ENCODE measurements around the gene HNRNPA2B1. TPM values are rescaled to one million over a fixed set of nuclear protein-coding genes. Genes with fewer than 3 reads are reported as not detected.
"Not testable (repeated sequence)": the region's sequence is repeated elsewhere in the genome, so short reads cannot be mapped to it uniquely, and the experiment has no call there.

HNRNPA2B1 gene
- total RNA-seq, 1 experiment from 2014 or later = 272 TPM

DNA sequence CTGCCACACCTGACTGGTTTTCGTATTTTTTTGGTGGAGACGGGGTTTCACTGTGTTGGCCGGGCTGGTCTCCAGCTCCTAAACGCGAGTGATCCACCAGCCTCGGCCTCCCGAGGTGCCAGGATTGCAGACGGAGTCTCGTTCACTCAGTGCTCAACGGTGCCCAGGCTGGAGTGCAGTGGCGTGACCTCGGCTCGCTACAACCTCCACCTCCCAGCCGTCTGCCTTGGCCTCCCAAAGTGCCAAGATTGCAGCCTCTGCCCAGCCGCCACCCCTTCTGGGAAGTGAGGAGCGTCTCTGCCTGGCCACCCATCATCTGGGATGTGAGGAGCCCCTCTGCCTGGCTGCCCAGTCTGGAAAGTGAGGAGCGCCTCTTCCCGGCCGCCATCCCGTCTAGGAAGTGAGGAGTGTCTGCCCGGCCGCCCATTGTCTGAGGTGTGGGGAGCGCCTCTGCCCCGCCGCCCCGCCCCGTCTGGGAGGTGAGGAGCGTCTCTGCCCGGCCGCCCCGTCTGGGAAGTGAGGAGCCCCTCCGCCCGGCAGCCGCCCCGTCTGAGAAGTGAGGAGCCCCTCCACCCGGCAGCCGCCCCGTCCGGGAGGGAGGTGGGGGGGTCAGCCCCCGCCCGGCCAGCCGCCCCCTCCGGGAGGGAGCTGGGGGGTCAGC lies 52.8 kb downstream of the HNRNPA2B1 start:
- DNase-seq (ENCODE audit: low spot score) = not testable (repeated sequence)

GRCh38 chr7:26147030-26147429 lies 53.5 kb downstream of the HNRNPA2B1 start:
- DNase-seq (ENCODE audit: low spot score) = no peak

DNA sequence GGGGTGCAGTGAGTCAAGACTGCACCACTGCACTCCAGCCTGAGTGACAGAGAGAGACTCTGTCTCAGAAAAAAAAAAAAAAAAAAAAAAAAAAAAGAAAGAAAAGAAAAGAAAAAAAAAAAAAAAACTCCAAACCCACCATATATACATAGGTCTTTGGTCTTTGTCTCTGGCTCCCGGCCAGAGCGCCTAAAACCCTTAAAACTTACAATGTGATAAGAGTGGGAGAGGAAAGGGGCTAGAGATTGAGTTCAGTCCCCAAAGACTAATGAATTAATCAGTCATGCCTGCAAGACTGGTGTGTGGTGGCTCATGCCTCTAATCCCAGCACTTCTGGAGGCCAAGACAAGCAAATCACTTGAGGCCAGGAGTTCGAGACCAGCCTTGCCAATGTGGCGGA lies 55.3 kb downstream of the HNRNPA2B1 start:
- no peak for DNase-seq (ENCODE audit: low spot score)

DNA sequence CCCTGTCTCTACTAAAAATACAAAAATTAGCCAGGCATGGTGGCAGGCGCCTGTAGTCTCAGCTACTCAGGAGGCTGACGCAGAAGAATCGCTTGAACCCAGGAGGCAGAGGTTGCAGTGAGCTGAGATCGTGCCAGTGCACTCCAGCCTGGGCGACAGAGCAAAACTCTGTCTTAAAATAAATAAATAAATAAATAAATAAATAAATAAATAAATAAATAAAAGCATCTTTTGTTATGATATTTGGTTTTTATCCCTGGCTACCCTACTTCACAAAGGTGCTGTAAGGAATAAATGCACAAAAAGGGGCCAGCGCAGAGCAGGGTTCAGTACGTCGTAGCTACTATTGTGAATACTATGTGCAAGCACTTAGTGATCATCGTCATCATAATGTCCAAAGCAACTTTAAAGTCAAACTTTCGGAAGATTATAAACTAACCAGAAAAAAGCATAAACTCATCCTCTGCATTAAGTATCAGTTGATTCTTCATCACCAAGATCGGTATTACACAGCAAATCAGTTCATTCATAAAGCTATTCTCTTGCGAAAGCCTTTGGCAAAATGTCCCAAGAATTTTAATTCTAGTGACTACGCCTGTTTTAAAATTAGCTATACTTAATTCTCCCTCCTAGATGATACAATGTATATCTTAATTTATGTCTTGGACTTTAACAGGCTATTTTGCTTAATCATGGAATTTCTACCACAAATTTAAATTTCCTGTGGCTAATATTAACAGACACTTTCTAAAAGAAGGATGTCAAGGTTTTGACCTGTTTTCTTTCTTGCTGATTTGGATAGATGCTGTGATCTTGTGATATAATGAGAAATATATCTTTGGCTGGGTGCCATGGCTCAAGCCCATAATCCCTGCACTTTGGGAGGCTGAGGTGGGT lies 56.1 kb downstream of the HNRNPA2B1 start:
- DNase-seq (ENCODE audit: low spot score) = no peak

- no peak for DNase-seq (ENCODE audit: low spot score)
Observed at GRCh38 chr7:26143298-26144048, 57.1 kb downstream of the HNRNPA2B1 start.

DNA sequence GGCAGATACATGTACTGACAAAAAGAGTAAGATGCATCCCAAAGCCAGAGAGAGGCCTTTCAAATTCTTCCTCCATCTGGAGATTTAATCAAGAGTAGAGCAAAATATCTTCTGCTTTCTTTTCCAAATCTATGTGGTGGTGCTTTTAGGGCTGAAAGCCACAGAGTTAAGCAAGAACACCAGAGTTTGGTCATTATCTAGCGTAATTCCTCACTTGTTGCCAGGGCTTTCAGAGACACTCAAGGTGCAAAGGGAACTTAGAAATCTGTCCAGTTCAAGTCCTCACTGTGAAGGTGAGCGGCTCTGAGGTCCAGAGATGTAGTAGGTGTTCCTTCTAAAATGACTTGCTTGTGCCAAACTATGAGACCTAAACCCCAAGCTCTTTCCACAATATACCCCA lies 59.5 kb downstream of the HNRNPA2B1 start:
- DNase-seq (ENCODE audit: low spot score) = no peak

GRCh38 chr7:26140380-26140779 lies 60.2 kb downstream of the HNRNPA2B1 start:
- DNase-seq (ENCODE audit: low spot score) = no peak

Other genes starting within 250 kb of the HNRNPA2B1 start
- gene NFE2L3, start 48.5 kb downstream of the HNRNPA2B1 start, total RNA-seq (2014; rRNA removed; shearing (Covaris generic)) = 43.7 and 45.3 TPM in 2 replicates
- 154 and 163 TPM in 2 replicates for gene CBX3, start 999 bp upstream of the HNRNPA2B1 start, total RNA-seq (2014; rRNA removed; shearing (Covaris generic))
- 0.23 TPM in 1 of 2 replicates, not detected in the other for gene SNX10, start 91.1 kb upstream of the HNRNPA2B1 start, total RNA-seq (2014; rRNA removed; shearing (Covaris generic))